SK-N-SH treated with all-trans-retinoic acid at 6 μM for 48 hours (cell line): Measurements from ENCODE around the gene CLPTM1L.

ENCODE experiments used
- ARNTL ChIP-seq: fragments of 450-650 bp; formaldehyde crosslinking; IDR thresholded peaks from 2 replicates; pipeline ENCODE4 v1.5.0; 2020; ENCODE audit warnings: low read depth, mild to moderate bottlenecking, moderate library complexity, borderline replicate concordance
- ESRRG ChIP-seq: fragments of 250-450 bp; sonication (Bioruptor Pico); IDR thresholded peaks from 2 replicates; pipeline ENCODE4 v1.6.1; 2021; ENCODE audit warnings: mild to moderate bottlenecking
- GLIS3 ChIP-seq: fragments of 250-450 bp; sonication (Bioruptor Pico); IDR thresholded peaks from 2 replicates; pipeline ENCODE4 v1.5.0; 2020; ENCODE audit warnings: mild to moderate bottlenecking, moderate library complexity
- PPARA ChIP-seq: fragments of 250-450 bp; sonication (Bioruptor Pico); IDR thresholded peaks from 2 replicates; pipeline ENCODE4 v1.5.0; 2020; ENCODE audit warnings: mild to moderate bottlenecking, borderline replicate concordance
- RARB ChIP-seq: fragments of 250-450 bp; sonication (Bioruptor Pico); IDR thresholded peaks from 2 replicates; pipeline ENCODE4 v1.8.0; 2021; ENCODE audit warnings: mild to moderate bottlenecking, moderate library complexity
- SNAI2 ChIP-seq: fragments of 250-450 bp; sonication (Bioruptor Pico); IDR thresholded peaks from 2 replicates; pipeline ENCODE4 v1.5.0; 2020; ENCODE audit warnings: mild to moderate bottlenecking, moderate library complexity
- ZNF565 ChIP-seq: fragments of 450-650 bp; formaldehyde crosslinking; conservative IDR thresholded peaks from 2 replicates; pipeline ENCODE4 v1.5.0; 2020; ENCODE audit warnings: low read depth, mild to moderate bottlenecking, moderate library complexity
- TF ChIP-seq, protein P1 (sequence below): fragments of 250-450 bp; sonication (Bioruptor Pico); IDR thresholded peaks from 2 replicates; pipeline ENCODE4 v1.8.0; 2020; ENCODE audit warnings: mild to moderate bottlenecking, moderate library complexity, borderline replicate concordance
- TF ChIP-seq, protein P2 (sequence below): fragments of 250-450 bp; sonication (Bioruptor Pico); IDR thresholded peaks from 2 replicates; pipeline ENCODE4 v1.5.1; 2021; ENCODE audit warnings: mild to moderate bottlenecking, moderate library complexity
- TF ChIP-seq, protein P3 (sequence below): fragments of 250-450 bp; sonication (Bioruptor Pico); IDR thresholded peaks from 2 replicates; pipeline ENCODE4 v1.5.1; 2020; ENCODE audit warnings: low read depth, mild to moderate bottlenecking, moderate library complexity
- TF ChIP-seq, protein P4 (sequence below): fragments of 250-450 bp; sonication (Bioruptor Pico); IDR thresholded peaks from 2 replicates; pipeline ENCODE4 v1.8.0; 2021; ENCODE audit warnings: low read depth, mild to moderate bottlenecking, moderate library complexity, borderline replicate concordance

DNA sequence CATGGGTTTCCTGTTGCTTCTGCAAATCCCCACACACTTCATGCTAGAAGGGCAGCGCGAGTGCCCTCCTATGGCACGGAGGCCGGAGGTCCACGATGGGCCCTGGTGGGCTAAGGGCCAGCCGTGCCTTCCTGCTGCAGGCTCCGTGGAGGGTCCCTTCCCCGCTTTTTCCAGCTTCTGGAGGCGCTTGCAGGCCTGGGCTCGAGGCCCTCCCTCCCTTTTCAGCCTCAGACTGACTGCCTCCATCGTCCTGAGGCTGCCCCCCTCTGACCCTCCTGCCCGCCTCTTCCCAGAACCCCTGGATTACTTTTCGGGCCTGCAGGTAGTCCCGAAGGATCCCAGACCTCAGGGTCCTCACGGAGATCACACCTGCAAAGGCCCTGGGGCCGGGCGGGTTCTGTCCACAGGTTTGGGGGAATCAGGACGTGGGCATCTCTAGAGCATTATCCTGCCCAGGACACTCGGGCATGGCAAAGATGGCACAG lies 46.8 kb downstream of the CLPTM1L start:
- TF ChIP-seq, protein P1, sequence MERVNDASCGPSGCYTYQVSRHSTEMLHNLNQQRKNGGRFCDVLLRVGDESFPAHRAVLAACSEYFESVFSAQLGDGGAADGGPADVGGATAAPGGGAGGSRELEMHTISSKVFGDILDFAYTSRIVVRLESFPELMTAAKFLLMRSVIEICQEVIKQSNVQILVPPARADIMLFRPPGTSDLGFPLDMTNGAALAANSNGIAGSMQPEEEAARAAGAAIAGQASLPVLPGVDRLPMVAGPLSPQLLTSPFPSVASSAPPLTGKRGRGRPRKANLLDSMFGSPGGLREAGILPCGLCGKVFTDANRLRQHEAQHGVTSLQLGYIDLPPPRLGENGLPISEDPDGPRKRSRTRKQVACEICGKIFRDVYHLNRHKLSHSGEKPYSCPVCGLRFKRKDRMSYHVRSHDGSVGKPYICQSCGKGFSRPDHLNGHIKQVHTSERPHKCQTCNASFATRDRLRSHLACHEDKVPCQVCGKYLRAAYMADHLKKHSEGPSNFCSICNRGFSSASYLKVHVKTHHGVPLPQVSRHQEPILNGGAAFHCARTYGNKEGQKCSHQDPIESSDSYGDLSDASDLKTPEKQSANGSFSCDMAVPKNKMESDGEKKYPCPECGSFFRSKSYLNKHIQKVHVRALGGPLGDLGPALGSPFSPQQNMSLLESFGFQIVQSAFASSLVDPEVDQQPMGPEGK, result no peak
- TF ChIP-seq ESRRG (CRISPR knock-in tag), result no peak
- no peak for TF ChIP-seq RARB (CRISPR knock-in tag)
- no peak for TF ChIP-seq ARNTL (CRISPR knock-in tag)
- no peak for TF ChIP-seq SNAI2 (CRISPR knock-in tag)
- TF ChIP-seq, protein P2, sequence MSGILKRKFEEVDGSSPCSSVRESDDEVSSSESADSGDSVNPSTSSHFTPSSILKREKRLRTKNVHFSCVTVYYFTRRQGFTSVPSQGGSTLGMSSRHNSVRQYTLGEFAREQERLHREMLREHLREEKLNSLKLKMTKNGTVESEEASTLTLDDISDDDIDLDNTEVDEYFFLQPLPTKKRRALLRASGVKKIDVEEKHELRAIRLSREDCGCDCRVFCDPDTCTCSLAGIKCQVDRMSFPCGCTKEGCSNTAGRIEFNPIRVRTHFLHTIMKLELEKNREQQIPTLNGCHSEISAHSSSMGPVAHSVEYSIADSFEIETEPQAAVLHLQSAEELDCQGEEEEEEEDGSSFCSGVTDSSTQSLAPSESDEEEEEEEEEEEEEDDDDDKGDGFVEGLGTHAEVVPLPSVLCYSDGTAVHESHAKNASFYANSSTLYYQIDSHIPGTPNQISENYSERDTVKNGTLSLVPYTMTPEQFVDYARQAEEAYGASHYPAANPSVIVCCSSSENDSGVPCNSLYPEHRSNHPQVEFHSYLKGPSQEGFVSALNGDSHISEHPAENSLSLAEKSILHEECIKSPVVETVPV, result no peak
- no peak for TF ChIP-seq PPARA (CRISPR knock-in tag)
- no peak for TF ChIP-seq GLIS3 (CRISPR knock-in tag)
- TF ChIP-seq, protein P3, sequence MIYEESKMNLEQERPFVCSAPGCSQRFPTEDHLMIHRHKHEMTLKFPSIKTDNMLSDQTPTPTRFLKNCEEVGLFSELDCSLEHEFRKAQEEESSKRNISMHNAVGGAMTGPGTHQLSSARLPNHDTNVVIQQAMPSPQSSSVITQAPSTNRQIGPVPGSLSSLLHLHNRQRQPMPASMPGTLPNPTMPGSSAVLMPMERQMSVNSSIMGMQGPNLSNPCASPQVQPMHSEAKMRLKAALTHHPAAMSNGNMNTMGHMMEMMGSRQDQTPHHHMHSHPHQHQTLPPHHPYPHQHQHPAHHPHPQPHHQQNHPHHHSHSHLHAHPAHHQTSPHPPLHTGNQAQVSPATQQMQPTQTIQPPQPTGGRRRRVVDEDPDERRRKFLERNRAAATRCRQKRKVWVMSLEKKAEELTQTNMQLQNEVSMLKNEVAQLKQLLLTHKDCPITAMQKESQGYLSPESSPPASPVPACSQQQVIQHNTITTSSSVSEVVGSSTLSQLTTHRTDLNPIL (CRISPR knock-in tag), result no peak
- TF ChIP-seq ZNF565 (CRISPR knock-in tag), result no peak
- TF ChIP-seq, protein P4, sequence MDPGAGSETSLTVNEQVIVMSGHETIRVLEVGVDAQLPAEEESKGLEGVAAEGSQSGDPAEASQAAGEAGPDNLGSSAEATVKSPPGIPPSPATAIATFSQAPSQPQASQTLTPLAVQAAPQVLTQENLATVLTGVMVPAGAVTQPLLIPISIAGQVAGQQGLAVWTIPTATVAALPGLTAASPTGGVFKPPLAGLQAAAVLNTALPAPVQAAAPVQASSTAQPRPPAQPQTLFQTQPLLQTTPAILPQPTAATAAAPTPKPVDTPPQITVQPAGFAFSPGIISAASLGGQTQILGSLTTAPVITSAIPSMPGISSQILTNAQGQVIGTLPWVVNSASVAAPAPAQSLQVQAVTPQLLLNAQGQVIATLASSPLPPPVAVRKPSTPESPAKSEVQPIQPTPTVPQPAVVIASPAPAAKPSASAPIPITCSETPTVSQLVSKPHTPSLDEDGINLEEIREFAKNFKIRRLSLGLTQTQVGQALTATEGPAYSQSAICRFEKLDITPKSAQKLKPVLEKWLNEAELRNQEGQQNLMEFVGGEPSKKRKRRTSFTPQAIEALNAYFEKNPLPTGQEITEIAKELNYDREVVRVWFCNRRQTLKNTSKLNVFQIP (CRISPR knock-in tag), result no peak
